GM11168 (cell line): Measurements from ENCODE around the gene USP38.
"Not testable (repeated sequence)": the region's sequence is repeated elsewhere in the genome, so short reads cannot be mapped to it uniquely, and the experiment has no call there.

Experiments
- in situ Hi-C: fragments of 300-500 bp; cut with MboI; formaldehyde crosslinking; loops from one replicate; pipeline ENCODE4 v1.12.0; 2022; ENCODE audit warnings: low sequenced_read_pairs; ENCODE audit not compliant: unreplicated experiment

USP38 gene

GRCh38 chr4:143254491-143255226 lies 69.9 kb downstream of the USP38 start:
- in situ Hi-C loops = no loop called here

GRCh38 chr4:143256456-143256855 lies 71.7 kb downstream of the USP38 start:
- in situ Hi-C loops = no loop called here

- in situ Hi-C loops = no loop called here
Observed at GRCh38 chr4:143257356-143257755, 72.6 kb downstream of the USP38 start.

GRCh38 chr4:143260750-143261149 lies 76.0 kb downstream of the USP38 start:
- in situ Hi-C loops = no loop called here

GRCh38 chr4:143262838-143263237 lies 78.1 kb downstream of the USP38 start:
- in situ Hi-C loops = no loop called here

- in situ Hi-C loops = not testable (repeated sequence)
Observed at GRCh38 chr4:143267690-143268089, 83.0 kb downstream of the USP38 start.

- in situ Hi-C loops = no loop called here
Observed at GRCh38 chr4:143270256-143270838, 85.6 kb downstream of the USP38 start.
